NCI-H1694 treated with DMSO at 0.1 percent for 48 hours (cell line): ENCODE results near the gene FMN1.

Source experiments
- DNase-seq: peaks from one replicate; lab custom pipeline; 2025; lab: John Stamatoyannopoulos, UW

Gene FMN1

DNA sequence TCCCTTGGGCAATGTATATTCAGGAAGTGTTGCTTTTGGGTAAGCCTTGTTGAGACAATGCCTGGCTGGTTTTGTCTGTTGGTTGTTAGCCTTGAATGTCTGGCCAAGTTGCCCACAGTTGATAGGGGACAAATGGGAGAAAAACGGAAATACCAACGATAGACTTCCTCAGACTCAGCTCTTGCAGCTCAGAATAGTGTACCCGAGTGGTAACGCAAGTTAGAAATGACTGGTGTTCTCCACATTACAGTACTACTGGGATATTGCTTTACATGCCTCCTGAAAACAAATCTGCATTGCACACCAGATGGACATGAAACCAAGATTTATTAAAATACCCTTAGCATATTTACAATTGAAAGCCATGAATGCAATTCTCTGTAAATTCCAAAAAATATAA lies 429.3 kb downstream of the FMN1 start:
- no peak for DNase-seq

- no peak for DNase-seq
Measured at GRCh38 chr15:32763295-32763694, 431.2 kb downstream of the FMN1 start.

- no peak for DNase-seq
Measured at GRCh38 chr15:32757426-32757825, 437.1 kb downstream of the FMN1 start.

DNA sequence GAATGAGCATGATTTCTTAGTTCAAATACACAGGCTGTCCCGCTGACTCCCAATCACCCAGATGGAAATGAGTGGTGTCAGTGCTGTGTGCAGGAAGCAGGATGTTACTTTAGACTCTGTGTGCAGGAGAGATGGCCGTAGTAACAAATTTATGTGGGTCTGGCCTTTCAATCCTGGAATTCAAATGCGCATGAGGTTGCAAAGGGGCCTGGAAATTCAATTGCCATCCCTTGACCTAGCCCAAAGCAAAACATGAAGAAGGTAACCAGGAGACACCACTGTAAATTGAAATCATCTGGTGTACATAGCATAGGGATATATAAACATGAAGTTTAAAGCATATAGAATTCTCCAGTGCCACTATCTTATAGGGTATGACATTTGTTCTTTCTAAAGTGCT lies 443.5 kb downstream of the FMN1 start:
- no peak for DNase-seq

DNA sequence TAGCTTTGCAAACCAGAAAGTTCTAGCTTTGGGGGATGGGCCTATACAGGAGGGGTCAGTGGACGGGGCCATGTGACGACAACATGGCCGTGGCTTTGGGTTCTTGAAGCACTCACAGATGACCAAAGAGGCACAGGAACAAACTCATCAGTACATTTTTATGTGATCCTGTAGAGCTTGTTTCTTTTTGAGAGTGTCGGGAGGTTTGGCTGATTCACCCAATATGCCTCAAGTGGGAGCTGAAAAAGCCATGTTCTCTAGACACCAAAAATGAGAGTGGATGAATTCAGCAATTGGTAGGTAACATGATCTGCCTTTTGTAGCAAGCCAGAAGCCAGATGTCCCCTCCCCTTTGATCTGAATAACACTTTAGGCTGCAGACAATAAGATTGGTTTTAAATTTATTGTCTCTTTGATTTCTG lies 446.6 kb downstream of the FMN1 start:
- no peak for DNase-seq

DNA sequence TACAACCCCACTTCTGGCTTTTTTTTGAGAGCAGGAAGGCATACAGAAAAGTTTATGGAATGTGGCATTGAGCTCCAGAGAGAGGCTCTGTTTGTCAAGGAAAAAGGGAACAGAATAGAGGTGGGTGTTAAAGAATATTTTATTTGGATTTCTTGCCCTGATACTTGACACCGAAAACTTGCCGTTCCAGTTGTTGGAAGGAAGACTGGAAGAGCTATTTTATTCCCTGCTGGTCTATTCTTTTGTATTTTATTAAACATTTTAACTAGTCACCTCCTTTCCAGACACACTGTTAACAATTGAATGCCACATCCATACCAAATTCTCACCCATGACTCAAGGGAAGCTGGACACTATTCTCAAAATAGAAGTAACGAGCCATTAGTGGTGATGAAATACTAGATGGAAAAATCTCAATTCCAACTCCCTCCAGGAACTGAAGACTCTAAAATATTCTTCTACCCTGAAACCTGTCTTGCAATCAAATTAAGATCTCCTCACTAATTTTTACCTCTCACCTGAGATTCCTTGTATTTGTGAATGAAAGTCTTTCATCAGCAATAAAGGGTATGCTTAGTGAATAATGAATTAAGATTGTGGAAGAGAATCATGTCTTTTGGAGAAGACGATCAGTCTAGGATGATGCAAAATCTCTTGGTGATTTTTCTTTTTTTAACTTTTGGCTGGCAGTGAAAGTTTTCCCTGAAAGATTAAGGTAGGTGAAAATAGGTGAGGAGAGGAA lies 448.2 kb downstream of the FMN1 start:
- DNase-seq, result no peak

DNA sequence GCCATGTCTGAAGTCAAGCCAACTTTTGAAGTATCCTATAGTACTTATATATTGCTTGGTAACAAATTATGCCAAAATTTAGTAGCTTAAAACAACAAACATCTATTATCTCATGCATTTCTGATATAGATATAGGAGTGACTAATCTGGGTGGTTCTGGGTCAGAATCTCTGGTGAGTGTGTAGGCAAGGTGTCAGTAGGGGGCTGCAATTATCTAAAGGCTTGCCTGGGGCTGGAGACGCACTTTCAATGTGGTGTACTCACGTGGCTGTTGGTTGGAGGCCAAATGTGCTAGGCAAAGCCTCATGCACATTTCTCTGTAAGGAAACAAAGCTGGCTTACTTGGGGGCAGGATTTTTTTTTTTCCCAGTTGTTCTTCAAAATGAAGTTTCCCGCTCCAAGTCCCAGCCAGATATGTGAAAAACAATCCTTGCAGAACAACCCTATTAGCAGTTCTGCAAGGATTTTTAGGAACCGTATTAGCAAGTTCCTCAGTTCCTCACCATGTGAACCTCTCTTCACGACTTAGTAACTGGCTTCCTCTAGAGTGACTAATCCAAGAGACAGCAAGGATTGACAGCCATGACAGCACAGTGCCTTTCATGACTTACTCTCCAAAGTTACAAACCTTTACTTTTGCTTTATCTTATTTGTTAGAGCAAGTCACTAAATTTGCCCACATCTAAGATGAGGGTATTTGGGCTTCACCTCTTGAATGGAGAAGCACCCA lies 450.9 kb downstream of the FMN1 start:
- DNase-seq, result no peak

DNA sequence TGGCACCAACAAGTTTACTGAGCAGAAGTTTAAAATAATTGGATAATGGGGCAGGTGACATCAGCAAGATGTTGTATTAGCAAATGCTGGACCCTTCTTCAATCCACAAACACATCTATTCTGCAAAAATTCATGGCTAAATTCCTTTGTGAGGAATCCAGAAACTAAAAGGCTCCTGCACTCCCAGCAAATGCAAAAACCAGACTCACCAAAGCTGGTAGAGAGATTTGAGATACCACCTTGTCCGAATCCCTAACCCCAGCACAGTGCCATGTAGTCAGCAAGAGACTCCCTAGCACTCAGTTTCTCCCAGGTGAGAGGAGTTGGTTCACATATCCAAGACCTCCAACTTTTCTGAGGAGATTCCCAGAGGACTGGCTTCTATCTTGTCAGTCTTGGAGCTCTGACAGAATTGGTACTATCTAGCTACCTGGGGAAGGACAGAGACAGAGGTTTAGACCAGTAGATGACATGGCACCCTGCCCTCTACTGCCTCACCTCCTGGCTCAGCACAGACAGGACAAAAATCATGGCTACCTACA lies 454.9 kb downstream of the FMN1 start:
- DNase-seq, result no peak

DNA sequence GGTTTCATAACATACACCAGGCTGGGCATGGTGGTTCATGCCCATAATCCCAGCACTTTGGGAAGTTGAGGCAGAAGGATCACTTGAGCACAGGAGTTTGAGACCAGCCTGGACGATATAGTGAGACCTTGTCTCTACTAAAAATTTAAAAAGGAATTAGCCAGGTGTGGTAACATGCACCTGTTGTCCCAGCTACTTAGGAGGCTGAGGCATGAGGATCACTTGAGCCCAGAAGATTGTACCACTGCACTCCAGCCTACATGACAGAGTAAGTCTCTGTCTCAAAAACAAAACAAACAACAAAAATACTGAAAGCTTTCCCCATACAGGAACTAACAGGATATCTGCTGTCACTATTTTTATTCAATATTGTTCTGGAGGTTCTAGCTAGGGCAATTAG lies 455.8 kb downstream of the FMN1 start:
- DNase-seq, result no peak

- DNase-seq, result no peak
Measured at GRCh38 chr15:32737304-32737703, 457.2 kb downstream of the FMN1 start.

DNA sequence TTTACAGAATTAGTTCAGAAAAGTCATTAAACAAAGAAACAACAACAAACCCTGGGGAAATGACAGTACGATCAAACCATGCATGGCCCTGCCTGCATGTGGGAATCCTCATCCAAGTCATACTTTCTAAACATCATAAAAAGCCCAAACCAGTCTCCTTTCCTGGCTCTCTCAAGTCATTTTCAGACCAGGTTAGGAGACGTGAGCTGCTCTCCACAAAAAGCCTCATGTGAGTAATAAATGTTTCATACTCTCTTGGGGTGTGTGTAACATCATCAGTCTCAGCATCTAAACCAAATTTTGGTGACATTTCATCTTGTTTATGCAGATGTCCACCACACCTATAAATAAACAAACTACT lies 457.8 kb downstream of the FMN1 start:
- no peak for DNase-seq

DNA sequence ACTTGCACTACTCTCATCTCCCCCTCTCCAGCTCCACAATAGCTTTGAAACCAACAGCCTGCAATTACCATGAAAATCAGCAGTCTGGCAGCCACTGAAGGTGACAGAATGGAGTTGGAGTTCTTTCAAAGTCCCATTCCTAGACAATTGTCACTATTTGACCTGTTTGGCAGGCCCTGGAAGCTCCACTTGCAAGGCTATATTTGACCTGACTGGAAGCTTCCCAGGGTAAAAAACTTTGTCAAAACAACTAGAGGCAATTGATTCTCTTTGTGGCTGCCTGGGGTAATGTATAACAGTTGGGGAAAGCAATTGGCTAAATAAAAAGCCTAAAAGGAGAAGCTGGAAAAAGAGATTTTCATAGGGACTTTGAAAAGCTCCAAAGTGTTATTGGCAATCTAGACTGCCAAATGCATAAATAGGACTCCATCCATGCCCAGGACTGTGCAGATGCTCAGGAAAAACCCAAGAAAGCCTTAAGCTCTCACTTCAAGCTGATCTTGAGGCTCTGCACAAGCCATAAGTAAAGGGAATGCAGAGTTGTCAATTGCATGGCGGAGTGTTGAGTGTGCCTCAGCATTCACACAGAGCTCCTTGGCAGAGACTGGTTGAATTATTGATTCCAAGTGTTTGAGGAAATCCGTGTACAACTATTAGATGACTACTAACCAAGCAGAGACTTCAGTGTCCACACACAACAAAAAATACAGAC lies 458.4 kb downstream of the FMN1 start:
- no peak for DNase-seq

- DNase-seq, result no peak
Measured at GRCh38 chr15:32733281-32733680, 461.2 kb downstream of the FMN1 start.

DNA sequence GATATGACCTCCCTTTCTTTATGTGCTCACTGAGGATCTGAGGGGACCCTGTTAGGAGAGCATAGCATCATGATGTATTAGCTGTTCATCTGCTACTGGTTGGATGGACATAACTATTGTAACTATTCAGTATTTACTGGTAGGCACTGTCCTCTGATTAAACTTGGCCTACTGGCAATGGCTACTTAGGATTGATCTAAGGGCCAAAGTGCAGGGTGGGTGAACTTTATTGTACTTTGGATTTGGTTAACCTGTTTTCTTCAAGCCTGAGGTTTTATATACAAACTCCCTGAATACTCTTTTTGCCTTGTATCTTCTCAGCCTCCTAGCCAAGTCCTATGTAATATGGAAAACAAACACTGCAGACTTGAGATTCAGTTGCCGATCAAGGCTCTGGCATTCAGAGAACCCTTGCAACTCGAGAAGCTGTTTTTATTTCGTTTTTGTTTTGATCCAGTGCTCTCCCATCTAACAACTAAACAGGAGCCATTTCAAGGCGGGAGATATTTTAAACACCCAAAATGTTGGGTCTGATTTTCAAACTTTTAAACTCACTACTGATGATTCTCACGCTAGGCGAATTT lies 461.8 kb downstream of the FMN1 start:
- no peak for DNase-seq

GRCh38 chr15:32730677-32731654 lies 463.5 kb downstream of the FMN1 start:
- DNase-seq, result no peak

DNA sequence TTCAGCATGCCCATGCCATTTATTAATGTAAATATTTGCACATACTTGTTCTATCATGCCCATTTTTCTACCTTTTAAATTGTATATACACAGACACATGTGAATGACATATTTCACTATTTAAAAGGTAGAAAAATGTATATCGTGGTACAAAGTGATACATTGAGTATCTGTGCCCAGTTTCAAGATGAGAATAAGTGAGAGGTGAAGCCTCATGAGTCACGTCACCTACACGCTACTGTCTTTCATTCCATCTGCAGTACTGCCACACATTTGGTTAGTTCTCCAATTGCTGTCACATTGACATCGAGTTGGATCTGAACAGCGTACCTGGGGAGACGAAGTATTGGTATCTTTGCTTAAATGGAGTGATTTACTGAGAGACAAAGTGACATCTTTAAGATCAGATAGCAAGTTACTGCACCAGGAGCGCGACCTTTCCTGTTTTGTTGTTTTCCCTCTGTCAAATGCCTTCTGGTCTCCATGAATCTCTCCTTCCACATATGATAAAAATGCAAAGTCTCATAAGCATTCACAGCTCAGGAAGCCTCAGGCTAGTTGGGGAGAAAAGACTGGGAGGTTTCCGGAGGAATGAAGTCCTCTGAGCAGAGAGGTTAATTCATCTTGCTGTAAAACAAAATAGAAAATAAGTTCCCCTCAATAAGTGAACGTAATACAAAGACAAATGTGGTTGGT lies 464.7 kb downstream of the FMN1 start:
- no peak for DNase-seq

DNA sequence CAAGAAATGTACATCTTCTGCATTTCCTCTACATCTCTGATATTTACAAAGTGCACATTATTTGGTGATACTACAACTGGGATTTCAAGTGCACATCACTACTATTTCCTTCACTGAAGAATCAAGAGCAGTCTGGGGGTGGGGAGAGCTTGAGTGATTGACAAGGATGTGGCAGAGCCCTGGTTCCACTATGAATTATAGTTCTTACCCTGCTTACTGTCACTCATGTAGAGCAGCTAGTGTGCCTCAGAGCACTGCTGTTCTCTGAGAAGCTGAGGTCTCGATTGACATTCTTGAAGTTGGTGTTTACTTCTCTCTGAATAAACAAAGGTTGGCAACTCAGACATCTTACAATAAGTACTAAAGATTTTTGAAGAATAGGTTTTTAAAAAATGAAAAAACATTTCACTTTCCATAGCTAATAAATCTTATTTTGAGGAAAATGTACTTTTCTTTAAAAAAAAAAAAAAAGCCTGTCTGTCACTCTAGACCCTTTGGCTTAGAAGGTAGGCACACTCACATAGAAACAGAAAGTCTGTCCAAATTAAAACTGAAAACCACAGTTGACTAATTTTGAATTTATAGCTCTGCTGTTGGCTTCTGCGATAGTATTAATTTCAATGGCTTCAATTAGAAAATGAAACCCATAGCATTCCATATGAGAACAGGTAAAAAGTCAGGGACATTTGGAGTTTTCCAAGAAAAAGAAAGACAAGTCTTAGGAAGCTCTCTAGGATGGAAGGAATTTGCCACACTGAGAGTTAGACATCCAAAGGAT lies 471.2 kb downstream of the FMN1 start:
- no peak for DNase-seq

- no peak for DNase-seq
Measured at GRCh38 chr15:32722136-32722535, 472.4 kb downstream of the FMN1 start.

- DNase-seq, result no peak
Measured at GRCh38 chr15:32721596-32721995, 472.9 kb downstream of the FMN1 start.
